Upper lobe of left lung (tissue), 6 donors: Measurements from ENCODE around the gene MEIOSIN. TPM values are rescaled to one million over a fixed set of nuclear protein-coding genes. Genes with fewer than 3 reads are reported as not detected.

ENCODE experiments used
- ATAC-seq, 2 donors: fragments of 200-7000 bp; cut with Tn5 transposase; one replicate each; pipeline ENCODE4 v1.9.1; 2022; ENCODE audit warnings: mild to moderate bottlenecking in 2 of 2, moderate library complexity in 2 of 2; ENCODE audit not compliant: low FRiP score in 2 of 2
- DNase-seq, 2 donors: peaks; one replicate each; pipeline ENCODE4 v3.0.0-alpha.2; 2019 to 2020
- H3K27ac ChIP-seq, 4 donors: fragments of 200-600 bp; sonication (generic); one replicate each; pipeline ENCODE4 v1.5.1; 2016 to 2019
- H3K27me3 ChIP-seq, 4 donors: fragments of 200-600 bp; sonication (generic); one replicate each; pipeline ENCODE4 v1.5.1; 2017 to 2019
- H3K36me3 ChIP-seq, 4 donors: fragments of 200-600 bp; sonication (generic); one replicate each; pipeline ENCODE4 v1.5.1; 2016 to 2019
- H3K4me1 ChIP-seq, 4 donors: fragments of 200-600 bp; sonication (generic); one replicate each; pipeline ENCODE4 v1.5.1; 2018 to 2019
- H3K4me3 ChIP-seq, 4 donors: fragments of 200-600 bp; sonication (generic); one replicate each; pipeline ENCODE4 v1.5.1; 2017 to 2019; ENCODE audit warnings: mild to moderate bottlenecking in 2 of 4, moderate library complexity in 1 of 4
- H3K9me3 ChIP-seq, 4 donors: fragments of 200-600 bp; sonication (generic); one replicate each; pipeline ENCODE4 v1.5.1; 2018 to 2019
- EP300 ChIP-seq, 4 donors: sonication (generic); formaldehyde crosslinking; IDR thresholded peaks; one replicate each; pipeline ENCODE4 v1.5.1; 2017; ENCODE audit warnings: antibody characterized with exemption in 4 of 4, control low read depth in 2 of 4
- POLR2A ChIP-seq, 4 donors: fragments of 450-650 bp; IDR thresholded peaks; one replicate each; pipeline ENCODE4 v1.5.1; 2016 to 2017; ENCODE audit warnings: antibody characterized with exemption in 4 of 4, mild to moderate bottlenecking in 2 of 4
- POLR2AphosphoS5 ChIP-seq, 2 donors: sonication (generic); formaldehyde crosslinking; IDR thresholded peaks; one replicate each; pipeline ENCODE4 v1.5.1; 2017; ENCODE audit warnings: antibody characterized with exemption in 2 of 2
- WGBS, 2 donors: methylation state at CpG; one replicate each; pipeline ENCODE4 v1.1.5; 2017 to 2018; 5-methylcytosine and 5-hydroxymethylcytosine counted together
- total RNA-seq, 6 donors: library from RNA; depleted of rRNA in 4 of 6; stranded (reverse); fragments of >200 nt in 4 of 6; gene quantifications; one replicate each; pipeline versions ENCODE4 v1.1.0 to v1.2.1, GENCODE V29; 2016 to 2021
- TF ChIP-seq, protein P1 (sequence below), 6 experiments: fragments of 450-650 bp in 4 of 6; fragments of 200-600 bp in 2 of 6; sonication (generic) in 2 of 6; IDR thresholded peaks; one replicate each; pipeline ENCODE4 v1.5.1; 2016 to 2019; ENCODE audit warnings: antibody characterized with exemption in 6 of 6
- donor health status: DM: no; HTN: no; CAD: no; lungs with moderate emphysema.
- donor health status: DM: no; HTN: yes; CAD: no; lungs with severe emphysema.

The MEIOSIN gene
- total RNA-seq, 6 donors from 2014 or later, result not detected

- Histone ChIP-seq H3K9me3 (no peaks in the 10 kb centered on the region), H3K27ac (peak overlapping the region; percentile 81 to 88 (median 83)), H3K36me3 (peaks cover 0 to 3% (median 0%) of the 10 kb centered on the region in 4 donors), H3K4me3 (peak overlapping the region; percentile 81 to 99 (median 90)), H3K4me1 (peaks cover 13 to 25% (median 16%) of the 10 kb centered on the region in 4 donors), H3K27me3 (no peaks in the 10 kb centered on the region)
- WGBS, 2 donors, result 18 to 22% methylated on average over 9 of the region's 10 CpGs
- no peak for ATAC-seq
- TF ChIP-seq POLR2A (IDR thresholded peaks at IDR 0.05) (no peak), EP300 (IDR thresholded peaks at IDR 0.05) (no peak), POLR2AphosphoS5 (IDR thresholded peaks at IDR 0.05) (no peak)
- TF ChIP-seq, protein P1, sequence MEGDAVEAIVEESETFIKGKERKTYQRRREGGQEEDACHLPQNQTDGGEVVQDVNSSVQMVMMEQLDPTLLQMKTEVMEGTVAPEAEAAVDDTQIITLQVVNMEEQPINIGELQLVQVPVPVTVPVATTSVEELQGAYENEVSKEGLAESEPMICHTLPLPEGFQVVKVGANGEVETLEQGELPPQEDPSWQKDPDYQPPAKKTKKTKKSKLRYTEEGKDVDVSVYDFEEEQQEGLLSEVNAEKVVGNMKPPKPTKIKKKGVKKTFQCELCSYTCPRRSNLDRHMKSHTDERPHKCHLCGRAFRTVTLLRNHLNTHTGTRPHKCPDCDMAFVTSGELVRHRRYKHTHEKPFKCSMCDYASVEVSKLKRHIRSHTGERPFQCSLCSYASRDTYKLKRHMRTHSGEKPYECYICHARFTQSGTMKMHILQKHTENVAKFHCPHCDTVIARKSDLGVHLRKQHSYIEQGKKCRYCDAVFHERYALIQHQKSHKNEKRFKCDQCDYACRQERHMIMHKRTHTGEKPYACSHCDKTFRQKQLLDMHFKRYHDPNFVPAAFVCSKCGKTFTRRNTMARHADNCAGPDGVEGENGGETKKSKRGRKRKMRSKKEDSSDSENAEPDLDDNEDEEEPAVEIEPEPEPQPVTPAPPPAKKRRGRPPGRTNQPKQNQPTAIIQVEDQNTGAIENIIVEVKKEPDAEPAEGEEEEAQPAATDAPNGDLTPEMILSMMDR (IDR thresholded peaks at IDR 0.05), result no peak
- peak in 1 of 2 donors; percentile 44 for DNase-seq
Measured at GRCh38 chr19:45729800-45730290, 3.4 kb upstream of the MEIOSIN start.

GRCh38 chr19:45730368-45731288 lies 2.6 kb upstream of the MEIOSIN start, which contains the start of gene FBXO46:
TSS of gene FBXO46 (minus strand) at chr19:45730896. CDS start at chr19:45713495, 17,401 bp downstream.
- 1 to 2% methylated on average over 42 to 48 of the region's 48 CpGs for WGBS, 2 donors
- Histone ChIP-seq H3K27me3 (no peaks in the 10 kb centered on the region), H3K4me3 (peak within 1 kb of the TSS; percentile 81 to 99 (median 90)), H3K4me1 (peaks cover 13 to 25% (median 16%) of the 10 kb centered on the region in 4 donors), H3K36me3 (peaks cover 0 to 3% (median 0%) of the 10 kb centered on the region in 4 donors), H3K9me3 (no peaks in the 10 kb centered on the region), H3K27ac (peak within 1 kb of the TSS; percentile 81 to 88 (median 83))
- peak; percentile 94 to 98 for DNase-seq
- peak; percentile 98 to 99 for ATAC-seq
- TF ChIP-seq, protein P1 (IDR thresholded peaks at IDR 0.05), result no peak
- TF ChIP-seq EP300 (IDR thresholded peaks at IDR 0.05) (peak in 1 of 4 donors; percentile 11), POLR2A (IDR thresholded peaks at IDR 0.05) (peak in 2 of 4 donors; percentile 39 to 85), POLR2AphosphoS5 (IDR thresholded peaks at IDR 0.05) (peak; percentile 91)

DNA sequence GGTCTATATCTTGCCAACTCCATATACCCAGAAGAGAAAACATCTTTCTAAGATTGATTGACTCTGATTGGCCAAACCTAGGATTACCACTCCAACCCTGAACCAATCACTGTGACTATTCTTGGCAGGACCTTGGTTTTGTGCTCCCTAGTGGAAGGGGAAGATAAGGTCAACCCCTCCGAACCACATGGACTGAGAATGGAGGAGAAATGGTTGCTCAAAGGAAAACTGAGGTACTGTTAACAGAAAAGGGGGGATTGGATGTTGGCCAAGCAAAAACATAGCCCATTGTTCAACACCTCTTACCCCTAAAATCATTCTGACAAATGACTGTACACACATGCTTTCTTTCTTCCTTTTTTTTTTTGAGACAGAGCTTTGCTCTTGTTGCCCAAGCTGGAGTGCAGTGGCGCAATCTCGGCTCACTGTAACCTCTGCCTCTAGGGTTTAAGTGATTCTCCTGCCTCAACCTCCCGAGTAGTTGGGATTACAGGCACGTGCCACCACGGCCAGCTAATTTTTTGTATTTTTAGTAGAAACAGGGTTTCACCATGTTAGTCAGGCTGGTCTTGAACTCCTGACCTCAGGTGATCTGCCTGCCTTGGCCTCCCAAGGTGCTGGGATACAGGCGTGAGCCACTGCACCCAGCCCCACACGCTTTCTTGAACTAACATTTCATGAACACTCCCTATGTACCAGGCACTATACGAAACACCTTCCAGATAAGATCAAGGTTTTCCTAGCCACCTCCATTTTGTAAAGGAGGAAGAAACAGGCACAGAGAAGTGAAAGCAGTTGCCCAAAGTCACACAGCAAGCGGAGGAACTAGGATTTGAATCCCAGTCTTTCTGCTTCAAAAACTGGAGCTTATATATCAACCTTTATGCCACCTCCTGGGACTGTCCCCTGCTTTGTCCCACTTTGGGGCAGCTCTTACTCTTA lies 6.5 kb downstream of the MEIOSIN start:
- no peaks in the 10 kb centered on the region for H3K9me3 ChIP-seq
- no peak overlapping the region for H3K27ac ChIP-seq
- H3K4me3 ChIP-seq, result no peak overlapping the region
- ATAC-seq (no peak), DNase-seq (no peak)
- TF ChIP-seq, protein P1 (IDR thresholded peaks at IDR 0.05), result no peak
- TF ChIP-seq EP300 (IDR thresholded peaks at IDR 0.05) (no peak), POLR2AphosphoS5 (IDR thresholded peaks at IDR 0.05) (no peak), POLR2A (IDR thresholded peaks at IDR 0.05) (no peak)
- WGBS, 2 donors, result 72 to 77% methylated on average over 10 of the region's 10 CpGs
- no peaks in the 10 kb centered on the region for H3K4me1 ChIP-seq
- H3K27me3 ChIP-seq, result no peaks in the 10 kb centered on the region
- H3K36me3 ChIP-seq, result no peaks in the 10 kb centered on the region

GRCh38 chr19:45742969-45743368 lies 9.7 kb downstream of the MEIOSIN start:
- Histone ChIP-seq H3K27ac (no peak overlapping the region), H3K9me3 (no peaks in the 10 kb centered on the region), H3K4me1 (no peaks in the 10 kb centered on the region), H3K4me3 (no peak overlapping the region), H3K27me3 (no peaks in the 10 kb centered on the region), H3K36me3 (no peaks in the 10 kb centered on the region)
- TF ChIP-seq POLR2A (IDR thresholded peaks at IDR 0.05) (no peak), EP300 (IDR thresholded peaks at IDR 0.05) (no peak), POLR2AphosphoS5 (IDR thresholded peaks at IDR 0.05) (no peak)
- TF ChIP-seq, protein P1 (IDR thresholded peaks at IDR 0.05), result no peak
- ATAC-seq (no peak), DNase-seq (no peak)
- 59 to 73% methylated on average over 4 of the region's 4 CpGs for WGBS, 2 donors
